Mesothelial cell of epicardium (in vitro differentiated cells): Measurements from ENCODE around the gene GMDS. TPM values are rescaled to one million over a fixed set of nuclear protein-coding genes. Genes with fewer than 3 reads are reported as not detected.

ENCODE experiments used
- DNase-seq, 2 experiments: peaks; one replicate each; pipeline ENCODE4 v3.0.0; 2021; ENCODE audit warnings: low spot score in 2 of 2; ENCODE audit not compliant: unreplicated experiment in 2 of 2
- H3K27ac Mint-ChIP-seq: 2 replicates; pipeline ENCODE4 v1.8.0; 2021; ENCODE audit warnings: mixed read lengths
- H3K27me3 Mint-ChIP-seq: 2 replicates; pipeline ENCODE4 v1.8.0; 2021; ENCODE audit warnings: low read depth, mixed read lengths
- H3K36me3 Mint-ChIP-seq: 2 replicates; pipeline ENCODE4 v1.8.0; 2021; ENCODE audit warnings: mixed read lengths
- H3K4me1 Mint-ChIP-seq: 2 replicates; pipeline ENCODE4 v1.8.0; 2021; ENCODE audit warnings: mixed read lengths
- H3K4me3 Mint-ChIP-seq: 2 replicates; pipeline ENCODE4 v1.8.0; 2021; ENCODE audit warnings: mild to moderate bottlenecking, moderate library complexity, mixed read lengths
- H3K9me3 Mint-ChIP-seq: 2 replicates; pipeline ENCODE4 v1.8.0; 2021; ENCODE audit warnings: mixed read lengths
- CTCF ChIP-seq: fragments of 200-600 bp; sonication (generic); IDR thresholded peaks from one replicate; pipeline ENCODE4 v1.5.0; 2021; ENCODE audit warnings: antibody characterized with exemption; ENCODE audit not compliant: unreplicated experiment
- total RNA-seq: library from RNA; stranded (reverse); gene quantifications from 3 replicates; pipeline ENCODE4 v1.2.1, GENCODE V29; 2021

GMDS gene
- total RNA-seq, 1 donor from 2014 or later = 39.9 TPM

- Mint-ChIP-seq H3K4me1 (peaks cover 6% of the 10 kb centered on the region), H3K4me3 (no peak overlapping the region), H3K36me3 (peaks cover 8% of the 10 kb centered on the region), H3K27ac (no peak overlapping the region), H3K27me3 (no peaks in the 10 kb centered on the region), H3K9me3 (peaks cover 11% of the 10 kb centered on the region)
- no peak for TF ChIP-seq CTCF
- no peak for DNase-seq
Measured at GRCh38 chr6:1747531-1747930, 497.9 kb downstream of the GMDS start.

- no peak for TF ChIP-seq CTCF
- Mint-ChIP-seq H3K9me3 (peaks cover 5% of the 10 kb centered on the region), H3K27me3 (no peaks in the 10 kb centered on the region), H3K4me1 (peaks cover 6% of the 10 kb centered on the region), H3K36me3 (peaks cover 4% of the 10 kb centered on the region), H3K4me3 (no peak overlapping the region), H3K27ac (no peak overlapping the region)
- no peak for DNase-seq
Measured at GRCh38 chr6:1747003-1747402, 498.4 kb downstream of the GMDS start.

GRCh38 chr6:1745814-1746213 lies 499.6 kb downstream of the GMDS start:
- Mint-ChIP-seq H3K27me3 (no peaks in the 10 kb centered on the region), H3K4me1 (peaks cover 6% of the 10 kb centered on the region), H3K9me3 (no peaks in the 10 kb centered on the region), H3K27ac (no peak overlapping the region), H3K36me3 (no peaks in the 10 kb centered on the region), H3K4me3 (no peak overlapping the region)
- no peak for DNase-seq
- no peak for TF ChIP-seq CTCF

GRCh38 chr6:1744543-1744942 lies 500.9 kb downstream of the GMDS start:
- no peak overlapping the region for H3K27ac Mint-ChIP-seq
- H3K4me1 Mint-ChIP-seq = peaks cover 6% of the 10 kb centered on the region

GRCh38 chr6:1739680-1740079 lies 505.7 kb downstream of the GMDS start:
- no peak overlapping the region for H3K27ac Mint-ChIP-seq
- DNase-seq = no peak
- H3K27me3 Mint-ChIP-seq = peaks cover 2% of the 10 kb centered on the region
- TF ChIP-seq CTCF = no peak
- no peaks in the 10 kb centered on the region for H3K36me3 Mint-ChIP-seq
- H3K9me3 Mint-ChIP-seq = no peaks in the 10 kb centered on the region
- no peak overlapping the region for H3K4me3 Mint-ChIP-seq
- H3K4me1 Mint-ChIP-seq = peaks cover 10% of the 10 kb centered on the region

More at GRCh38 chr6:1744543-1744942, 500.9 kb downstream of the GMDS start:
- no peak overlapping the region for H3K4me3 Mint-ChIP-seq
- H3K27me3 Mint-ChIP-seq = no peaks in the 10 kb centered on the region
- no peaks in the 10 kb centered on the region for H3K36me3 Mint-ChIP-seq
- no peak for TF ChIP-seq CTCF
- H3K9me3 Mint-ChIP-seq = no peaks in the 10 kb centered on the region
- no peak for DNase-seq

GRCh38 chr6:1739220-1739619 lies 506.2 kb downstream of the GMDS start:
- H3K4me1 Mint-ChIP-seq = peaks cover 10% of the 10 kb centered on the region
- no peak overlapping the region for H3K4me3 Mint-ChIP-seq
- H3K9me3 Mint-ChIP-seq = no peaks in the 10 kb centered on the region
- no peaks in the 10 kb centered on the region for H3K36me3 Mint-ChIP-seq
- H3K27me3 Mint-ChIP-seq = peaks cover 2% of the 10 kb centered on the region
- no peak overlapping the region for H3K27ac Mint-ChIP-seq
- no peak for DNase-seq
- no peak for TF ChIP-seq CTCF
